ENCODE results near the gene HLA-DRA. TPM values are rescaled to one million over a fixed set of nuclear protein-coding genes. Genes with fewer than 3 reads are reported as not detected.
"Not testable (repeated sequence)": the region's sequence is repeated elsewhere in the genome, so short reads cannot be mapped to it uniquely, and the experiment has no call there.

Gene HLA-DRA
- total and polyA plus RNA-seq, 2 experiments from 2014 or later = 0.64 to 1.3 TPM

DNA sequence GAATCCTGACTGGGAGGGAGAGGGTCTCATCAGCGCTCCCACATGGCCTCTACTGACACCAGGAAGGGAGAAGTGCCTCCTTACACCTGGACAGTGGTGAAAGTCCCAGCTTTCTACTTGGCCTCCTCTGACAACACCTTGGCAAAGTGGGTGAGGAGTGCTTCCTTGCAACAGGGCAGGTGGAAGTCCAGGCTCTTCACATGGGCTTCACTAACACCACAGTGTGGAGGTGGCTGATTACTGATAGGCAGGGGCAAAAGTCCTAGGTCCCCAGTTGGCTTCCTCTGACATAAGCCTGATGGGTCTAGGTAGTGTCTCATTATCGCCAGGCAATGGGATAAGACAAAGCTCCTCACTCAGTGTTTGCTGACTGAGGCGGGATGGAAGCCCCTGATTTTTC lies 9.5 kb upstream of the HLA-DRA start:
- no peaks in the 10 kb centered on the region for H4K20me1 ChIP-seq (ENCODE audit: insufficient read depth, poor library complexity, severe bottlenecking)
- H3K4me3 ChIP-seq = no peak overlapping the region
- no peaks in the 10 kb centered on the region for H3K36me3 ChIP-seq (replicated peaks; ENCODE audit: insufficient read depth, low read depth)
- H3K27me3 ChIP-seq = no peaks in the 10 kb centered on the region
- no peaks in the 10 kb centered on the region for H3K9me2 ChIP-seq (replicated peaks; ENCODE audit: insufficient read depth)
- no peak overlapping the region for H3K4me2 ChIP-seq
- H3K79me2 ChIP-seq = no peaks in the 10 kb centered on the region
- H3K27ac ChIP-seq = no peak overlapping the region
- TF ChIP-seq, protein P1, sequence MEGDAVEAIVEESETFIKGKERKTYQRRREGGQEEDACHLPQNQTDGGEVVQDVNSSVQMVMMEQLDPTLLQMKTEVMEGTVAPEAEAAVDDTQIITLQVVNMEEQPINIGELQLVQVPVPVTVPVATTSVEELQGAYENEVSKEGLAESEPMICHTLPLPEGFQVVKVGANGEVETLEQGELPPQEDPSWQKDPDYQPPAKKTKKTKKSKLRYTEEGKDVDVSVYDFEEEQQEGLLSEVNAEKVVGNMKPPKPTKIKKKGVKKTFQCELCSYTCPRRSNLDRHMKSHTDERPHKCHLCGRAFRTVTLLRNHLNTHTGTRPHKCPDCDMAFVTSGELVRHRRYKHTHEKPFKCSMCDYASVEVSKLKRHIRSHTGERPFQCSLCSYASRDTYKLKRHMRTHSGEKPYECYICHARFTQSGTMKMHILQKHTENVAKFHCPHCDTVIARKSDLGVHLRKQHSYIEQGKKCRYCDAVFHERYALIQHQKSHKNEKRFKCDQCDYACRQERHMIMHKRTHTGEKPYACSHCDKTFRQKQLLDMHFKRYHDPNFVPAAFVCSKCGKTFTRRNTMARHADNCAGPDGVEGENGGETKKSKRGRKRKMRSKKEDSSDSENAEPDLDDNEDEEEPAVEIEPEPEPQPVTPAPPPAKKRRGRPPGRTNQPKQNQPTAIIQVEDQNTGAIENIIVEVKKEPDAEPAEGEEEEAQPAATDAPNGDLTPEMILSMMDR (IDR thresholded peaks at IDR 0.05; ENCODE audit: poor library complexity) = no peak
- TF ChIP-seq EZH2 (IDR thresholded peaks at IDR 0.05; ENCODE audit: borderline replicate concordance) (no peak), EZH2phosphoT487 (IDR thresholded peaks at IDR 0.05; ENCODE audit: low read depth, severe bottlenecking, unreplicated experiment) (no peak)
- H2AFZ ChIP-seq = no peak overlapping the region
- DNase-seq (ENCODE audit: low spot score) = no peak
- WGBS (ENCODE audit: low lambda C conversion rate, missing lambda C conversion rate) = 91% methylated on average over 3 of the region's 3 CpGs
- no peaks in the 10 kb centered on the region for H3K9me3 ChIP-seq (ENCODE audit: low read depth)
- no peaks in the 10 kb centered on the region for H3K4me1 ChIP-seq (ENCODE audit: insufficient read depth)

DNA sequence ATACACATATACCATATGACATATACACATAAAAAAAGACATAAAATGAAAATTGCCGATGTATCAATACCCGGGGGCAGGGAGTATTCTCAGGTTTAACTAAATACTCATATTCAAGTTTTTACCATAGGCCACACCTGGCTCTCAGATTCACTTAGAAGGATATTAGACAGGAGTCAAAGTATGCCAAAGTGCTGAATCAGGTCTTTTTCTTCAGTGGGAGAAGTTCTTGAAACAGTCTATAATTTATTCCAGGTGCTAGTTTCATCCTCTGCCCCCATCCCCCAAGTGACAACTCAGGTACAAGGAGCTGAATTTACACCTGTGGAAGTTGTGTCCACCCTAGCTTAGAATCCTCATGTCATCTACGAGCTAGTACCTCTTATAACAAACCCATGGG lies 8.5 kb upstream of the HLA-DRA start:
- H3K4me3 ChIP-seq = no peak overlapping the region
- no peaks in the 10 kb centered on the region for H3K9me2 ChIP-seq (replicated peaks; ENCODE audit: insufficient read depth)
- no peak overlapping the region for H3K27ac ChIP-seq
- no peaks in the 10 kb centered on the region for H4K20me1 ChIP-seq (ENCODE audit: insufficient read depth, poor library complexity, severe bottlenecking)
- no peak overlapping the region for H2AFZ ChIP-seq
- H3K4me1 ChIP-seq (ENCODE audit: insufficient read depth) = no peaks in the 10 kb centered on the region
- H3K79me2 ChIP-seq = no peaks in the 10 kb centered on the region
- H3K36me3 ChIP-seq (replicated peaks; ENCODE audit: insufficient read depth, low read depth) = no peaks in the 10 kb centered on the region
- no peaks in the 10 kb centered on the region for H3K27me3 ChIP-seq
- 81% methylated on average over 3 of the region's 3 CpGs for WGBS (ENCODE audit: low lambda C conversion rate, missing lambda C conversion rate)
- TF ChIP-seq EZH2 (IDR thresholded peaks at IDR 0.05; ENCODE audit: borderline replicate concordance) = no peak
- TF ChIP-seq, protein P1 (IDR thresholded peaks at IDR 0.05; ENCODE audit: poor library complexity) = no peak
- no peak overlapping the region for H3K4me2 ChIP-seq
- H3K9me3 ChIP-seq (ENCODE audit: low read depth) = no peaks in the 10 kb centered on the region
- no peak for DNase-seq (ENCODE audit: low spot score)

DNA sequence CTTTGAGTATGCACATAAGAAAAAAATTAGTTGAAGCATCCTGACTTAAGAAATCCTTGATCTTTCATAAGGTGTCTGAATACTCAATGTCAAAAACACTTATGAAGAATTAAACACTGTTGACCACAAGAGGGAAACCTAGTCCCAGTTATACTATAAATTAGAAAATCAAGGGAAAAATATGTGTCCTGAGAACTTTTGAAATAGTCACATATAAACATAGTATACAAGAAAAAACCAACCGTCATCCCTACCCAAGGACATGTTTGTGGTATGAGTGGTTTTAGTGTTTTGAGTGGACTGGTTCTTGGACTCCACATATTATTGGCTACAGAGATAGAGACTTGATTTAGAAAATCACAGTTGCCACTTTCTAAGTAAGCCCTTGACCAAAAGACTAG lies 7.6 kb upstream of the HLA-DRA start:
- Histone ChIP-seq H3K4me1 (ENCODE audit: insufficient read depth) (no peaks in the 10 kb centered on the region), H3K9me3 (ENCODE audit: low read depth) (no peaks in the 10 kb centered on the region), H3K9me2 (replicated peaks; ENCODE audit: insufficient read depth) (no peaks in the 10 kb centered on the region), H3K4me2 (no peak overlapping the region), H2AFZ (no peak overlapping the region), H3K27ac (no peak overlapping the region), H3K4me3 (no peak overlapping the region), H3K79me2 (no peaks in the 10 kb centered on the region), H3K27me3 (no peaks in the 10 kb centered on the region), H4K20me1 (ENCODE audit: insufficient read depth, poor library complexity, severe bottlenecking) (no peaks in the 10 kb centered on the region), H3K36me3 (replicated peaks; ENCODE audit: insufficient read depth, low read depth) (no peaks in the 10 kb centered on the region)
- DNase-seq (ENCODE audit: low spot score) = peak; percentile 55
- TF ChIP-seq, protein P1 (IDR thresholded peaks at IDR 0.05; ENCODE audit: poor library complexity) = peak; percentile 73
- TF ChIP-seq EZH2 (IDR thresholded peaks at IDR 0.05; ENCODE audit: borderline replicate concordance) = no peak
- WGBS (ENCODE audit: low lambda C conversion rate, missing lambda C conversion rate) = 6% methylated on average over 1 of the region's 1 CpG

DNA sequence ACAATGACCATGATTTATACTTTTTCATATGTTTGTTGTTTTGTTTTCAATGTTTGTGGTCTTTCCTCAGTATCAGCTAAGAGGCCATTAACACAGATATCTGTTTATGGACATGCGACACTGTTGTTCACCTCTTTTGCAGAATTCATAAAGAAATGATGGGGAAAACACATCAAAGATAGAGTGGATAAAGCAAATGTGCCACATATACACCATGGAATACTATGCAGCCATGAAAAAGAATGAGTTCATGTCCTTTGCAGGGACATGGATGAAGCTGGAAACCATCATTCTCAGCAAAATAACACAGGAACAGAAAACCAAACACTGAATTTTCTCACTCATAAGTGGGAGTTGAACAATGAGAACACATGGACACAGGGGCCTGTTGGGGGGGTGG lies 5.7 kb upstream of the HLA-DRA start:
- not testable (repeated sequence) for H3K79me2 ChIP-seq; H4K20me1 ChIP-seq (ENCODE audit: insufficient read depth, poor library complexity, severe bottlenecking); H3K27ac ChIP-seq; H2AFZ ChIP-seq; DNase-seq (ENCODE audit: low spot score); H3K36me3 ChIP-seq (replicated peaks; ENCODE audit: insufficient read depth, low read depth); H3K9me3 ChIP-seq (ENCODE audit: low read depth); H3K4me1 ChIP-seq (ENCODE audit: insufficient read depth); H3K4me2 ChIP-seq; H3K4me3 ChIP-seq; H3K27me3 ChIP-seq; H3K9me2 ChIP-seq (replicated peaks; ENCODE audit: insufficient read depth)
- WGBS (ENCODE audit: low lambda C conversion rate, missing lambda C conversion rate) = 93% methylated on average over 1 of the region's 1 CpG

Data from hepatocyte (in vitro differentiated cells).